HG03064 (cell line): ENCODE measurements around the gene KLK13.

ENCODE experiments used
- ATAC-seq: cut with Tn5 transposase; IDR thresholded peaks from one replicate; pipeline ENCODE4 v1.9.1; 2021; ENCODE audit warnings: low read depth; ENCODE audit not compliant: unreplicated experiment

KLK13 gene

DNA sequence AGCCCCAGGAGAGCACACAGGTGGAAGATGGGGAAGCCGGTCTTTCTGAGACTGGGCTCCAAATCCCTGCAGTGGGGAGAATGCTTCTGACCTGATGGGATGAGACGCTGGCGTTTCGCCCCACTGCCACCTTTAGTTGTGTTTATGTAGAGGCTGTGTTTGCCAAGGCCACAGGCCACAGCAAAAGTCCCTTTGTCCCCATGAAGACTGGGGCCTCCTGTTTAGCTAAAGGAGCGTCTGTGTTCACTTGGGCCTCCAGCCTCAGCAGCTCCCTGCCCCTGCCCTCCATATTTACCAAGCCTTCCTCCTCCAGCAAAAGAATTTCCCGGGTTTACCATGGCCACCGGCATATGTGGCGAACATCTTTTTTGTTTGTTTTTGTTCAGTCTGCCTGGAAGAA lies 28.2 kb upstream of the KLK13 start:
- no peak for ATAC-seq

GRCh38 chr19:51091895-51092873 lies 27.3 kb upstream of the KLK13 start:
- ATAC-seq: no peak

DNA sequence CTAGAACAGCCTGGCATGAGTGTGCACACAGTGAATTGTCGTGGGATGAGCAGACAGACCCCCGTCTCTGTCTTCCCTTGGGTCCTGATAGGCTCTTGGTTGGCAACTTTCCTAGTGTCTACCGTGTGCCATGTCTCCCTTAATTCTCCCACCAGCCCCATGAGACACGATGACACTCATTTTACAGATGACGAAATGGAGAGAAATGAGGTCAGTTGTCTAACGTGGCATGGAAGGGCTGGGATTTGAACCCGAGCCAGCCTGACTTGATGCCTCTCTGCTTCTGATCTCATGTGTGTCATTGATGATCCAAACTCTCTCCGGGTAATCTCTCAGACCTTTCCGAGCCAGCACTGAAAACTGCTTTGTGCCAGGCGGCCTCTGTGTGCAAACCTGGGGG lies 26.2 kb upstream of the KLK13 start:
- ATAC-seq: no peak

GRCh38 chr19:51090471-51090870 lies 25.6 kb upstream of the KLK13 start:
- ATAC-seq: no peak

DNA sequence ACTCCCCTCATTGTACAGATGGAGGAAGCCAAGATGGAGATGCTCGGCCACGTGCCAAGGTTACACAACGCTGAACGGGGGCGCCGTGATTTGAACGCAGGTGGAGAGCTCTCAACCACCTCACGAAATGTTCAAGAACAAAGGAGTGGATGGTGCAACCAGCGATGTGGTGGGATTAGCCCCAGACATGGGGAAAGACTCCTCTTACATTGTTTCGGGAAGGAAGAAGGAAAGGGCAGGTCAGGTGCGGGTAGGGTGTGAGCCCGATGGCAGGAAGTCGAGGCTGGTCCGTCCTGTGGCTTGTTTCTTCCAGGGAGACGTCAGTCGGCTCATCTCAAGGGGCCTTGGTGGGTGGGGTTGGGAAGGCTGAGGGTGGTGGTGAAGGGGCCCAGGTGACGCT lies 24.9 kb upstream of the KLK13 start:
- no peak for ATAC-seq

GRCh38 chr19:51086153-51086850 lies 21.4 kb upstream of the KLK13 start:
- ATAC-seq: no peak

- no peak for ATAC-seq
Measured at GRCh38 chr19:51084505-51084904, 19.6 kb upstream of the KLK13 start.

GRCh38 chr19:51083783-51084182 lies 18.9 kb upstream of the KLK13 start:
- ATAC-seq: no peak

GRCh38 chr19:51083181-51083580 lies 18.3 kb upstream of the KLK13 start:
- no peak for ATAC-seq

GRCh38 chr19:51082611-51083010 lies 17.7 kb upstream of the KLK13 start, which contains the start of gene KLK14:
Gene KLK14 (minus strand): TSS chr19:51082887. CDS start chr19:51082614, 273 bp downstream.
- no peak for ATAC-seq

- ATAC-seq: no peak
Measured at GRCh38 chr19:51081476-51081875, 16.6 kb upstream of the KLK13 start.

- no peak for ATAC-seq
Measured at GRCh38 chr19:51079481-51080110, 14.7 kb upstream of the KLK13 start.

DNA sequence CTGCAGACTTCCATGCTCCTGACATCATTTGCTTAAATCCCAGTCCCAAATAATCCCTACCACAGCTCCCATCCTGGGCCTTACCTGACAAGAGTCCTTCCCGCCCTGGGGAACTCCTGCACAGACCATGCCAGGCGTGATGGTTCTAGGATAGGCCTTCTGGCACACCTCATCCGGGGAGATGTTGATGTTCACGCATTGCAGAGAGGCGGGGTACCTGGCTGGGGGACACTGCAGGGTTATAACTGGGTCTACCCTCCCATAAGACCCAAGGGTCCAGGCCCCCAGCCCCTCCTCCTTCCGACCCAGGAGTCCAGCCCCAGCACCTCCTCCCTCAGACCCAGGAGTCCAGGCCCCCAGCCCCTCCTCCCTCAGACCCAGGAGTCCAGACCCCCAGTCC lies 13.8 kb upstream of the KLK13 start:
- no peak for ATAC-seq

GRCh38 chr19:51078104-51078503 lies 13.2 kb upstream of the KLK13 start:
- ATAC-seq: no peak

GRCh38 chr19:51076631-51077213 lies 11.8 kb upstream of the KLK13 start:
- no peak for ATAC-seq

- ATAC-seq: no peak
Measured at GRCh38 chr19:51075998-51076397, 11.1 kb upstream of the KLK13 start.

GRCh38 chr19:51071095-51071405 lies 6.2 kb upstream of the KLK13 start:
- no peak for ATAC-seq

- ATAC-seq: no peak
Measured at GRCh38 chr19:51070334-51071094, 5.6 kb upstream of the KLK13 start.

- ATAC-seq: no peak
Measured at GRCh38 chr19:51066393-51067186, 1.7 kb upstream of the KLK13 start.
